ENCODE data around the gene CACNG8.

DNA sequence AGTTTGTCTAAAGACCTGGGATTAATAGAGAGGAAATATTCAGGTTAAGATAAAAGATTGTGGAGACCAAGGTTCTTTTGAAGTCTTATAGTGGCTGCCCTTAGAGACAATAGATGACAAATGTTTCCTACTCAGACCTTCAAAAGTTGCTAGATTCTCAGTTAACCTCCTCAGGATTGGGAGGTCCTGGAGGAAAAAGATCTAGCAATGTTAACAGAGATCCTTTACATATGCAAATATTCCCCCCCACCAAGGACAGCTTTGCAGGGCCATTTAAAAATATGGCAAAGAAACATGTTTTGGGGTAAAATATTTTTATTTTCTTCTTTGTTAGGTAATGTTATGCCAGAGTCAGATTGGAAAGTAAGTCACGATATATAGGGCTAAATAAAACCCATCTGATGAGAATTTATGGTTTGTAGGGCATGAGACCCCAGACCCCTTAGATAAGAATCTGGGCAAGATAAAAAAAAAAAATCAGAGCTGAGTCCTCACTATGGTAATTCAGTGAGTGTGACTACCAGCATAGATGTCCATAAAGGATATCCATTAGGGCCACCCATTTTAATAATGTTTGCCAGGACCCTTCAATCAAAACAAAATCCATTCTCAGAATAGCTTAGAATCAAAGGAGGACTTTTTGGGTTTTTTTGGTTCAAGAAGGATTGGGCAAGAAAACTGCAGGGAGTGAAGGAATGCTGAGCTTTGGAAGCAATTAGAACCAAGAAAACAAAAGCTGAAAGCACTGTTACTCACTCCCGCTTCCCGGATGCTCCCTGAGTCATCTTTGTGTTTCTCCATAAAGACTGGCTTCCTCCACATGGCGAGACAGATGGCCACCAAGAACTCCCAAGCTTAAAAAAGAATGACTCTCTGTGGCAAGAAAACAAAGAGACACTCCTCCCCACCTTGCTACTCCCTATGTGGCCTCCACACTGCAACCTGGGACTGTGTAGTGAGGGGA lies 72.8 kb downstream of the CACNG8 start:
- TF ChIP-seq, protein P1, sequence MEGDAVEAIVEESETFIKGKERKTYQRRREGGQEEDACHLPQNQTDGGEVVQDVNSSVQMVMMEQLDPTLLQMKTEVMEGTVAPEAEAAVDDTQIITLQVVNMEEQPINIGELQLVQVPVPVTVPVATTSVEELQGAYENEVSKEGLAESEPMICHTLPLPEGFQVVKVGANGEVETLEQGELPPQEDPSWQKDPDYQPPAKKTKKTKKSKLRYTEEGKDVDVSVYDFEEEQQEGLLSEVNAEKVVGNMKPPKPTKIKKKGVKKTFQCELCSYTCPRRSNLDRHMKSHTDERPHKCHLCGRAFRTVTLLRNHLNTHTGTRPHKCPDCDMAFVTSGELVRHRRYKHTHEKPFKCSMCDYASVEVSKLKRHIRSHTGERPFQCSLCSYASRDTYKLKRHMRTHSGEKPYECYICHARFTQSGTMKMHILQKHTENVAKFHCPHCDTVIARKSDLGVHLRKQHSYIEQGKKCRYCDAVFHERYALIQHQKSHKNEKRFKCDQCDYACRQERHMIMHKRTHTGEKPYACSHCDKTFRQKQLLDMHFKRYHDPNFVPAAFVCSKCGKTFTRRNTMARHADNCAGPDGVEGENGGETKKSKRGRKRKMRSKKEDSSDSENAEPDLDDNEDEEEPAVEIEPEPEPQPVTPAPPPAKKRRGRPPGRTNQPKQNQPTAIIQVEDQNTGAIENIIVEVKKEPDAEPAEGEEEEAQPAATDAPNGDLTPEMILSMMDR (IDR thresholded peaks at IDR 0.05), result no peak
- TF ChIP-seq POLR2AphosphoS5 (IDR thresholded peaks at IDR 0.05; ENCODE audit: low read depth, low read length), result 0 out of 2 replicates have a peak, but pooled peaks have one; percentile 23
- peak; percentile 44; the same call in 1 of the 2 replicates for TF ChIP-seq YY1 (IDR thresholded peaks at IDR 0.05; ENCODE audit: low read depth)
- TF ChIP-seq RAD21 (IDR thresholded peaks at IDR 0.05; ENCODE audit: low read length), result no peak
- TF ChIP-seq RCOR1 (IDR thresholded peaks at IDR 0.05; ENCODE audit: low read length), result no peak
- TF ChIP-seq MXI1 (IDR thresholded peaks at IDR 0.05; ENCODE audit: low read depth, low read length), result no peak

Measured in SK-N-SH (cell line).